Panc1 (cell line): ENCODE results near the gene ALG9. TPM values are rescaled to one million over a fixed set of nuclear protein-coding genes. Genes with fewer than 3 reads are reported as not detected.

Experiments used
- ATAC-seq: fragments of 200-7000 bp; cut with Tn5 transposase; 2 replicates; pipeline ENCODE4 v1.9.1; 2020; ENCODE audit warnings: mild to moderate bottlenecking, moderate library complexity
- BruUV-seq: library from RNA; stranded (reverse); fragments of 400-500 nt; replicated peaks from 2 replicates; lab custom pipeline; 2021; lab: Mats Ljungman, UMichigan
- CTCF ChIA-PET: fragments of 300-600 bp; sonication (Branson Sonifier 250); formaldehyde crosslinking; loops from one replicate; lab custom pipeline; 2022; ENCODE audit warnings: antibody characterized with exemption; lab: Charles Lee
- POLR2A ChIA-PET: fragments of 300-600 bp; sonication (Branson Sonifier 250); formaldehyde crosslinking; loops from one replicate; lab custom pipeline; 2022; ENCODE audit warnings: antibody characterized with exemption; lab: Charles Lee
- DNase-seq: peaks from one replicate; pipeline ENCODE4 v3.0.0-alpha.2; 2010; ENCODE audit warnings: low read depth, low spot score
- H3K27ac ChIP-seq: 2 replicates; pipeline ENCODE4 v1.5.1; 2011; ENCODE audit warnings: mild to moderate bottlenecking, low read length, inconsistent platforms
- H3K27me3 ChIP-seq: fragments of 200-500 bp; sonication (Bioruptor generic); 2 replicates; pipeline ENCODE4 v1.6.0; 2014; ENCODE audit warnings: low read length, inconsistent platforms; ENCODE audit not compliant: control insufficient read depth, insufficient read depth
- H3K36me3 ChIP-seq: fragments of 200-500 bp; sonication (Bioruptor generic); 2 replicates; pipeline ENCODE4 v1.5.1; 2014; ENCODE audit warnings: inconsistent platforms, mild to moderate bottlenecking, low read length, moderate library complexity; ENCODE audit not compliant: control insufficient read depth, insufficient read depth
- H3K4me1 ChIP-seq: 2 replicates; pipeline ENCODE4 v1.5.1; 2011; ENCODE audit warnings: inconsistent platforms, mild to moderate bottlenecking, low read length, moderate library complexity; ENCODE audit not compliant: control insufficient read depth, insufficient read depth
- H3K4me3 ChIP-seq, 2 experiments: 2 replicates each; pipeline ENCODE4 v1.5.1; 2011 to 2012; ENCODE audit warnings: low read depth in 2 of 2, low read length in 2 of 2, mild to moderate bottlenecking in 2 of 2, inconsistent platforms in 1 of 2, moderate library complexity in 1 of 2
- H3K9me3 ChIP-seq: fragments of 200-500 bp; sonication (Bioruptor generic); 2 replicates; pipeline ENCODE4 v1.5.1; 2014; ENCODE audit warnings: low read depth, mild to moderate bottlenecking, inconsistent platforms, low read length, moderate library complexity; ENCODE audit not compliant: control insufficient read depth, insufficient read depth
- CTCF ChIP-seq: fragments of 450-650 bp; IDR thresholded peaks from 2 replicates; pipeline ENCODE4 v1.5.1; 2017; ENCODE audit warnings: mild to moderate bottlenecking
- POLR2AphosphoS5 ChIP-seq: IDR thresholded peaks from 2 replicates; pipeline ENCODE4 v1.6.1; 2012; ENCODE audit warnings: mild to moderate bottlenecking, low read depth, low read length, moderate library complexity
- REST ChIP-seq, 2 experiments: IDR thresholded peaks; 2 replicates each; pipeline ENCODE4 v1.6.1; 2011 to 2012; ENCODE audit warnings: low read depth in 2 of 2, control low read depth in 1 of 2, low read length in 1 of 2, mild to moderate bottlenecking in 1 of 2, moderate library complexity in 1 of 2; ENCODE audit not compliant: insufficient read depth in 1 of 2
- SIN3A ChIP-seq: IDR thresholded peaks from 2 replicates; pipeline ENCODE4 v1.6.1; 2012; ENCODE audit warnings: low read depth, mild to moderate bottlenecking, low read length, moderate library complexity, borderline replicate concordance; ENCODE audit not compliant: insufficient read depth
- TCF7L2 ChIP-seq: IDR thresholded peaks from 2 replicates; pipeline ENCODE4 v1.6.1; 2011; ENCODE audit warnings: mild to moderate bottlenecking, low read depth, low read length, inconsistent platforms
- in situ Hi-C: cut with HindIII; loops from 2 replicates; pipeline ENCODE4 v1.10.0; 2016; ENCODE audit warnings: low sequenced_read_pairs, low pct_unique_long_range_greater_than_20kb
- intact Hi-C: fragments of 100-400 bp; cut with micrococcal nuclease; formaldehyde crosslinking; loops from one replicate; pipeline ENCODE4 v1.10.0; 2022; ENCODE audit not compliant: unreplicated experiment
- total RNA-seq: library from RNA; stranded (reverse); gene quantifications from one replicate; pipeline ENCODE4 v1.2.1, GENCODE V29; 2021; ENCODE audit not compliant: unreplicated experiment

Gene ALG9
- total RNA-seq, 1 experiment from 2014 or later: 27.1 TPM

GRCh38 chr11:111913997-111914396 is 42.6 kb upstream of the ALG9 start:
- Histone ChIP-seq H3K9me3 (no peaks in the 10 kb centered on the region), H3K27ac (no peak overlapping the region), H3K36me3 (no peaks in the 10 kb centered on the region), H3K4me1 (peaks cover 8% of the 10 kb centered on the region), H3K4me3 (no peak overlapping the region), H3K27me3 (peaks cover 11% of the 10 kb centered on the region)
- ATAC-seq: no peak
- ChIA-PET CTCF (no interaction called here), POLR2A (interaction anchor here (0.6 kb wide), 1 partner anchor 13 kb away, joined by 3 read pairs; no protein-coding TSS in a partner anchor)
- no peak for TF ChIP-seq POLR2AphosphoS5
- in situ Hi-C loops (no loop called here), intact Hi-C loops (no loop called here)
- BruUV-seq: no TSS peak
- no peak for DNase-seq

- ChIA-PET CTCF (no interaction called here), POLR2A (no interaction called here)
- DNase-seq (no peak), ATAC-seq (no peak)
- no peaks in the 10 kb centered on the region for H3K9me3 ChIP-seq
- no peak overlapping the region for H3K4me3 ChIP-seq
- peaks cover 8% of the 10 kb centered on the region for H3K4me1 ChIP-seq
- peaks cover 12% of the 10 kb centered on the region for H3K27me3 ChIP-seq
- no peak for TF ChIP-seq TCF7L2
- no peak overlapping the region for H3K27ac ChIP-seq
- in situ Hi-C loops: no loop called here
- no peaks in the 10 kb centered on the region for H3K36me3 ChIP-seq
- no TSS peak for BruUV-seq
- intact Hi-C loops: no loop called here
Observed at GRCh38 chr11:111913031-111913861, 41.9 kb upstream of the ALG9 start.

GRCh38 chr11:111912535-111912934 is 41.2 kb upstream of the ALG9 start, which contains the start of gene HSPB2:
TSS of gene HSPB2 (plus strand) at chr11:111912734. CDS start at chr11:111912830, 96 bp downstream.
- BruUV-seq: no TSS peak
- H3K27me3 ChIP-seq: peaks cover 12% of the 10 kb centered on the region
- H3K27ac ChIP-seq: no peak within 1 kb of the TSS
- H3K4me3 ChIP-seq: peak within 1 kb of the TSS in 1 of 2 experiments; percentile 21; a peak in 1 of 4 replicates
- intact Hi-C loops (no loop called here), in situ Hi-C loops (no loop called here)
- DNase-seq: no peak
- no peak for ATAC-seq
- H3K36me3 ChIP-seq: no peaks in the 10 kb centered on the region
- H3K9me3 ChIP-seq: no peaks in the 10 kb centered on the region
- POLR2A ChIA-PET: no interaction called here
- TF ChIP-seq POLR2AphosphoS5: no peak
- no peak for TF ChIP-seq SIN3A
- TF ChIP-seq CTCF: no peak
- no peak for TF ChIP-seq REST (IDR thresholded peaks at IDR 0.05; ENCODE audit: insufficient read depth in 1 of 2, low read depth in 2 of 2, low read length in 1 of 2)
- no peak for TF ChIP-seq TCF7L2
- CTCF ChIA-PET: no interaction called here
- peaks cover 8% of the 10 kb centered on the region for H3K4me1 ChIP-seq
